HG03457 (cell line): Measurements from ENCODE around the gene RBM7.

Experiments
- ATAC-seq: cut with Tn5 transposase; IDR thresholded peaks from one replicate; pipeline ENCODE4 v1.9.1; 2021; ENCODE audit warnings: moderate number of reproducible peaks; ENCODE audit not compliant: unreplicated experiment

The RBM7 gene

GRCh38 chr11:114400216-114400914 lies at the start of gene RBM7, which contains the start of gene C11orf71:
TSS of gene RBM7 (plus strand) at chr11:114400666. CDS start at chr11:114400672, 6 bp downstream.
TSS of gene C11orf71 (minus strand) at chr11:114400511. CDS start at chr11:114400331, 180 bp downstream.
- ATAC-seq, result peak; percentile 92

GRCh38 chr11:114353443-114353842 lies 47.0 kb upstream of the RBM7 start:
- no peak for ATAC-seq

GRCh38 chr11:114354076-114354475 lies 46.4 kb upstream of the RBM7 start:
- ATAC-seq, result no peak

GRCh38 chr11:114358716-114359115 lies 41.8 kb upstream of the RBM7 start:
- ATAC-seq, result no peak

- no peak for ATAC-seq
Observed at GRCh38 chr11:114359342-114359741, 41.1 kb upstream of the RBM7 start.

- no peak for ATAC-seq
Observed at GRCh38 chr11:114362326-114362725, 38.1 kb upstream of the RBM7 start.

- no peak for ATAC-seq
Observed at GRCh38 chr11:114362958-114363357, 37.5 kb upstream of the RBM7 start.

- no peak for ATAC-seq
Observed at GRCh38 chr11:114366331-114367243, 33.9 kb upstream of the RBM7 start.

GRCh38 chr11:114367244-114367957 lies 33.1 kb upstream of the RBM7 start:
- ATAC-seq, result no peak

- ATAC-seq, result no peak
Observed at GRCh38 chr11:114368918-114369680, 31.4 kb upstream of the RBM7 start.

- no peak for ATAC-seq
Observed at GRCh38 chr11:114375052-114375451, 25.4 kb upstream of the RBM7 start.

GRCh38 chr11:114377612-114378267 lies 22.7 kb upstream of the RBM7 start:
- ATAC-seq, result no peak

- no peak for ATAC-seq
Observed at GRCh38 chr11:114379394-114380069, 20.9 kb upstream of the RBM7 start.

- ATAC-seq, result no peak
Observed at GRCh38 chr11:114382509-114382908, 18.0 kb upstream of the RBM7 start.

- ATAC-seq, result no peak
Observed at GRCh38 chr11:114384487-114384886, 16.0 kb upstream of the RBM7 start.

GRCh38 chr11:114386131-114386530 lies 14.3 kb upstream of the RBM7 start:
- ATAC-seq, result no peak

- ATAC-seq, result no peak
Observed at GRCh38 chr11:114386545-114386944, 13.9 kb upstream of the RBM7 start.

GRCh38 chr11:114392735-114393667 lies 7.5 kb upstream of the RBM7 start:
- ATAC-seq, result no peak
